GM19467 (cell line): Measurements from ENCODE around the gene FOXJ3.

ENCODE experiments used
- ATAC-seq: cut with Tn5 transposase; IDR thresholded peaks from one replicate; pipeline ENCODE4 v1.9.1; 2021; ENCODE audit warnings: mild to moderate bottlenecking, moderate library complexity; ENCODE audit not compliant: unreplicated experiment

FOXJ3 gene

GRCh38 chr1:42195841-42196240 lies 139.2 kb downstream of the FOXJ3 start:
- ATAC-seq = no peak

DNA sequence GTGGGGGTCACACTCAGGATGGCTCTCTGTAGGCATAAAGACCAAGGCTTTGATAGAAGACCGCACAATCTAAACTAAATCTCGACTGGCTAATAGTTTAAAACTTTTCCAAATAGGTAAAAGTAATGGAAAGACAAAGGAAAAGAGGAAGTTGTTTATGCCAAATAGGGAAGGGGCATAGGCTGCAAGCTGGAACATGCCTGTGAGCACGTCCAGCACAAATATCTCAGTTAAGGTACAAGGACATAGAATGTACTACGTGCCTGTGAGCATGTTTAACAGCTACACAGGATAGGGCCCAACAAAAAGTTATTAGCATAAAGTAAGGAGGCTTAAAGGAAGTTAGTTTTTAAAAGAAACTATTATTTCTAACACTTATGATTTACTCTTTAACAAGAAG lies 142.9 kb downstream of the FOXJ3 start:
- ATAC-seq = no peak

- no peak for ATAC-seq
Observed at GRCh38 chr1:42191319-42191718, 143.7 kb downstream of the FOXJ3 start.

DNA sequence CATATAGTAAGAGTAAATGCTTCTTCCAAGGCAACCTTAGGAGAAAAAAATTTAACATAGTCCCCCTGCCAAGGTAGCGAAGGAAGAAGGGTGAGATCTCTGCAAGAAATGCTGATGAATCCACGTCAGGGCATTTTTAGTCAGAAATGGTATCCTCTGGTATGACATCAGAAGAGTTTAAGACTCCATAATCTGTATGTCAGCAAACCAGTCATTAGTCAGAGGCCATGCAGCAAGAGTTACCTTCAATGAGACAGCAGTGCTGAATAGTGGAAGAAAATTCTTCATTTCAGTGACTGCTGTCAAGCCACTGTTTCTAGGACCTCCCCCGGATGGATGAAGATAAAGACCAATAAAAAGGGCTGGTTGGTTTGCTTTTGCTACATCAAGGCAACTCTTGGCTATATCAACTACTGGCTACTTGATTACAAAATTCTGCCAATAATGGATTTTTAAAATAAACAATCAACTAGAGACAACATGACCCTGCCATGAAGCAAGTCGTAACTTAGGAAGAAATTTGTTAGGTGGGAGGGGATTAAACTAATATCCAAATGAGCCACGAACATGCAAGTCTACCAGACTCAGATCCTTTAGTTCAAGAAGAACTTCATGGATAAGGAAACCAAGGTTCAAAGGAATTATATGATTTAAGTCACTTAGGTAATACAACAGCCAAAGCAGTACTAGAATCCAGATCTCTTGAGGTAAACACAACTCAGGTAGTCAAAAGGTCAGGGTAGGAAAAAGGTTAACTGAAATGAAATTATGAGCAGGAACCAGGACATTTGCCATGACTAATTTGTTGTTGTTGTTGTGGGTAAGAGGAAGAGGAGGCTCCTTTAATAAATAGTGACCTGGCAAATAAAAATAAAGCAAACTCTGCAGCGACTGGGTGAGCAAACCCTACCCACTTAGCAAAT lies 144.8 kb downstream of the FOXJ3 start:
- ATAC-seq = no peak

DNA sequence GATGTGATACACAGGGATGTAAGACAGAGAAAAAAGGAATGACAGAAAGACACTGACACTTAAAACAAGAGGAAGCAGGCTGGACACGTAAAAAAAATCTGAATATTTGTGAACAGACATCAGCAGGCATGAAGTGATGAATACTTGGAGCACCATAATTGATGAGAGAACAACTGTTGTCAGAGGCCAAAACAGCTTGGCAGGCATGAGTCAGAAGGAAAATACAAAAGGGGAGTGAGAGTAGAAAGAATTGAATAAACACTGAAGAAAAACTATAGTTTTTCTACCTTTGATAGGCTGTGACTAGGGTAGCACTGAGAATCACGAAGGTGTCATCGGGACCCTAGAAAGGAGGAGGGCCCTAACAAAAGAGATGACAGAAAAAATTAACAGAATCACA lies 148.9 kb downstream of the FOXJ3 start:
- no peak for ATAC-seq

DNA sequence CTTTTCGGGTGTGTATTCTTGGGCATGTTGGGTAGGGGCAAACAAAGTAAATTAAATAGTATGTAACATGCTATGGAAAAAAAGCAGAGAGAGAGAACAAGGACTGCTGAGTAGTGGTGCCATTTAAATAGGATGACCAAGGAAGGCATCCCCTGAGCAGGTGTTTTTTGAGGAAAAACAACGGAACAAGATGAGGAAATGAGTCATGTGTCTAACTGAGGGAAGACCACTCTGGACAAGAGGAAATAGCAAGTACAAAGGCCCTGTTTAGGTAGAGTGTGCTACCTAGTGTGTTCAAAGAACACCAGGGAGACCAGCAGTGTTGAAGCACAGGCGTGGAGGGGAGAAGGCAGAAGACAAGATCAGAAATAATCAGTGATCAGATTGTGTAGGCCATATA lies 150.4 kb downstream of the FOXJ3 start:
- no peak for ATAC-seq

- ATAC-seq = no peak
Observed at GRCh38 chr1:42183957-42184268, 151.1 kb downstream of the FOXJ3 start.

GRCh38 chr1:42183210-42183956 lies 151.7 kb downstream of the FOXJ3 start:
- no peak for ATAC-seq

- ATAC-seq = no peak
Observed at GRCh38 chr1:42181687-42182086, 153.3 kb downstream of the FOXJ3 start.

GRCh38 chr1:42179900-42180329 lies 155.1 kb downstream of the FOXJ3 start:
- no peak for ATAC-seq

- no peak for ATAC-seq
Observed at GRCh38 chr1:42179275-42179674, 155.8 kb downstream of the FOXJ3 start.

DNA sequence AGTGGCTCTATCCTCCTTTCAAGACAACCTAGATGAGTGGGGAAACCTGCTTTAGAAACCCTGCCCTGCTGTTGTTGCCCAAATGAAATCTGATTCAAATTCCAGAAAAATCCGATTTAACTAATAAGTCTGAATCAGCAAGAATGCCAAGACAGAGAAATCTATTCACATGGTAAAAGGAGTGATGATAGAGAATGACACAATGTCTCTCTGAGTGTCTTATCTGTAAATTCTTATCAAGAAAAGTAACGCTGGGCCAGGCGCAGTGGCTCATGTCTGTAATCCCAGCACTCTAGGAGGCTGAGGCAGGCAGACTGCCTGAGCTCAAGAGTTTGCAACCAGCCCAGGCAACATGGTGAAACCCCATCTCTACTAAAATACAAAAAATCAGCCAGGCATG lies 156.8 kb downstream of the FOXJ3 start:
- ATAC-seq = no peak

- ATAC-seq = no peak
Observed at GRCh38 chr1:42177541-42177981, 157.5 kb downstream of the FOXJ3 start.

GRCh38 chr1:42176902-42177519 lies 158.0 kb downstream of the FOXJ3 start:
- ATAC-seq = no peak

DNA sequence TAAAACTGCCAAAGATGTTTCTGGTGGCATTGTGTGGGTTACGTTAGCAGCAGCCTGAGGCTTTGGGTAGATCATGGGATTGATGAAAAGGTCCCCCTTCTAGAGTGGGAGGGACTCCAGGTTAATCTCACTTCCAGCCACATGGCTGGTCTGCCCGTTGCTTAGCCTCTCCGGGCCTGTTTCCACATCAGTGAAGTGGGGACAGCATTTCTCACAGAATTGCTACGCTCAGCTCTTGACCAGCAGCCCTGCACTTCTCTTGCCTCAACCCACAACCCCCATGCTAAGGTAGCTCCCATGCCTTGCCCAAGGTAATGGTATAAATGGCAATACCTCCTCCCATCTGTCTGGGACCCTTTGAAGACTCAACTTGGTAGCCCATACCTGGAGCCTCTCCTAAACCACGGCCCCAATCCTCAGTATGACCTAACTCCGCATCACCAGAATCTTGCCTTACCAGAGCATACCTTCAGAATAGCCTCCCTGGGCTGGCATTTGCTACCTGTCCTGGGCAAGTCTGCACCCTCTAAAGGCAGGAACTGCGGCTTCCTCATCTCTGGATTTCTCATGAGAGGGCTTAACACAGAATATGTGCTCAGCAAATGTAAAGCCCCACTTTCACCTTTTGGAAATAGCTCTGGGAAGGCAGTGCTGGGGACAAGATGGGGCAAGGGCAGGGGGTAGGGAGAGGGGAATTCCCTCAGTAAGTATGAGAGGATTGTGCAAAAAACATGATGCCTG lies 159.6 kb downstream of the FOXJ3 start:
- ATAC-seq = no peak

- ATAC-seq = no peak
Observed at GRCh38 chr1:42173961-42174735, 160.9 kb downstream of the FOXJ3 start.

- no peak for ATAC-seq
Observed at GRCh38 chr1:42173155-42173933, 161.7 kb downstream of the FOXJ3 start.

DNA sequence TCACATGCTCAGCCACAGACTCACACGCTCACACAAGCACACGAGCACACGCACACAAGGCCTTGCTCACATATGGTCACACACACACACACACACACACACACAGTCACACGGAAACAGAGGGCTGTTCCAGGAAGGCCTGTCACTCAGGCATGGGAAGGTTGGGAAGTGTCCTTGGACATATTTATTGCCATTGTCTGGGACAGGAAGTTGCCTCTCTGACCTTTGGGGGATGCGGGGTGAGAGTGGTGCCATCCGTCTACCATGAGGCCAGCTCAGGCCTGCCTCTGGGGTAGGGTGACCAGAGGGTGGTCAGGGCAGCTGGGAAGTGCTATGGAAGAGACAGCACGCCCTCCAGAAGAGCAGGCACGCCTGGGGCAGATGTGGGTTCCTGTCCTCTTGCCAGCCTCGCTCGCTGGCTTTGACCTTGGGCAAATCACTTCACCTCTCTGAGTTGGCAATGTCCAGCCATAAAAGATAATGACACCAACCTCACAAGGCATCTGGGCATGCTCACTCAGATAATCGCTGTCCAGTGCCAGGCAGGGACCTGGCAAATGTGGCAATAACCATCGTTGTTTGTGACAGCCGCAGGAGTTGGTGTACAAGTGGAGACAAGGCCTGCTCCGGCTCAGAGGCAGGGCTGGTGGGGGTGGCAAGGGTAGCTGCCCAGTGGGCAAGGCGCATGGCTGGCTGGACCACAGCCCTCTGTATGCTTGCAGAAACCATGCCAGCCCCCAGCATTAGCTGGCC lies 162.5 kb downstream of the FOXJ3 start:
- ATAC-seq = no peak
